ENCODE results near the gene PFN1. TPM values are rescaled to one million over a fixed set of nuclear protein-coding genes. Genes with fewer than 3 reads are reported as not detected.
A peak's percentile ranks its signal among the peaks of the same experiment; 100 is the strongest.
"Not testable (repeated sequence)": the region's sequence is repeated elsewhere in the genome, so short reads cannot be mapped to it uniquely, and the experiment has no call there.

Gene PFN1
- total RNA-seq, 1 donor from 2014 or later, result 455 TPM

GRCh38 chr17:4920351-4921048 lies 27.8 kb downstream of the PFN1 start:
- ATAC-seq, result peak; percentile 70

- no peak for ATAC-seq
Observed at GRCh38 chr17:4919511-4920047, 28.8 kb downstream of the PFN1 start.

GRCh38 chr17:4914551-4914950 lies 33.8 kb downstream of the PFN1 start:
- ATAC-seq, result not testable (repeated sequence)

GRCh38 chr17:4913994-4914393 lies 34.3 kb downstream of the PFN1 start:
- no peak for ATAC-seq

GRCh38 chr17:4908711-4909496 lies 39.4 kb downstream of the PFN1 start:
- ATAC-seq, result peak; percentile 91

GRCh38 chr17:4908301-4908700 lies 40.0 kb downstream of the PFN1 start:
- peak; percentile 63 for ATAC-seq

GRCh38 chr17:4906642-4907041 lies 41.7 kb downstream of the PFN1 start:
- not testable (repeated sequence) for ATAC-seq

GRCh38 chr17:4903051-4903818 lies 45.1 kb downstream of the PFN1 start, which contains the start of gene CHRNE:
Gene CHRNE (minus strand): TSS chr17:4903098. CDS start chr17:4903063, 35 bp downstream.
- ATAC-seq, result peak; percentile 59

GRCh38 chr17:4902540-4902939 lies 45.8 kb downstream of the PFN1 start:
- no peak for ATAC-seq

GRCh38 chr17:4901648-4902344 lies 46.5 kb downstream of the PFN1 start:
- no peak for ATAC-seq

- no peak for ATAC-seq
Observed at GRCh38 chr17:4901108-4901647, 47.2 kb downstream of the PFN1 start.

GRCh38 chr17:4900231-4901107 lies 47.9 kb downstream of the PFN1 start:
- peak; percentile 0 for ATAC-seq

- ATAC-seq, result peak; percentile 63
Observed at GRCh38 chr17:4899341-4900230, 48.7 kb downstream of the PFN1 start, which contains the start of gene C17orf107. Gene C17orf107 (plus strand): TSS chr17:4899536. CDS start chr17:4899763, 227 bp downstream.

- peak; percentile 0 for ATAC-seq
Observed at GRCh38 chr17:4898927-4899326, 49.4 kb downstream of the PFN1 start.

GRCh38 chr17:4898351-4898750 lies 50.0 kb downstream of the PFN1 start:
- no peak for ATAC-seq

GRCh38 chr17:4897785-4898184 lies 50.5 kb downstream of the PFN1 start:
- no peak for ATAC-seq

- ATAC-seq, result no peak
Observed at GRCh38 chr17:4897198-4897687, 51.1 kb downstream of the PFN1 start.

GRCh38 chr17:4896332-4897197 lies 51.8 kb downstream of the PFN1 start:
- no peak for ATAC-seq

Measured in esophagus mucosa (tissue), 1 donor.